ENCODE data around the gene PTGS2.

The PTGS2 gene

GRCh38 chr1:186682736-186683135 lies 2.5 kb upstream of the PTGS2 start:
- ChIA-PET POLR2A (interaction anchor here (0.6 kb wide), 1 partner anchor 21 kb away, joined by 3 read pairs; no protein-coding TSS in a partner anchor), CTCF (interaction anchor here (1.0 to 6.0 kb wide), 9 partner anchors 10 to 298 kb away, joined by 3 to 44 read pairs (median 5); no protein-coding TSS in a partner anchor)
- peak in 2 of 3 donors; percentile 27 to 28 for DNase-seq
- WGBS (ENCODE audit: insufficient coverage): no CpG with 5 or more reads among the region's 1 CpG
- Histone ChIP-seq H3K4me3 (ENCODE audit: control insufficient read depth in 1 of 7, extremely low read depth in 1 of 7, insufficient read depth in 4 of 7, low read depth in 2 of 7, low read length in 6 of 7) (peak overlapping the region in 1 of 7 experiments; percentile 42), H3K36me3 (ENCODE audit: control insufficient read depth in 4 of 4, insufficient read depth in 4 of 4, low read length in 3 of 4) (peaks cover 0 to 3% (median 3%) of the 10 kb centered on the region in 4 experiments), H3K27me3 (replicated peaks in 2 of 5; ENCODE audit: control insufficient read depth in 4 of 5, insufficient read depth in 5 of 5, low read length in 4 of 5) (no peaks in the 10 kb centered on the region), H3K27ac (ENCODE audit: insufficient read depth in 1 of 2, low read depth in 1 of 2, low read length in 2 of 2, poor library complexity in 1 of 2, severe bottlenecking in 2 of 2) (no peak overlapping the region), H3K9me3 (ENCODE audit: control extremely low read depth in 1 of 5, control insufficient read depth in 4 of 5, insufficient read depth in 2 of 5, low read depth in 1 of 5, low read length in 4 of 5) (peaks cover 0 to 5% (median 0%) of the 10 kb centered on the region in 5 experiments), H3K4me1 (ENCODE audit: control extremely low read depth in 1 of 4, control insufficient read depth in 4 of 4, insufficient read depth in 4 of 4, low read length in 3 of 4) (peaks cover 5 to 36% (median 14%) of the 10 kb centered on the region in 4 experiments)

GRCh38 chr1:186681801-186682200 lies 1.6 kb upstream of the PTGS2 start:
- POLR2A ChIA-PET: no interaction called here
- Histone ChIP-seq H3K27ac (ENCODE audit: insufficient read depth in 1 of 2, low read depth in 1 of 2, low read length in 2 of 2, poor library complexity in 1 of 2, severe bottlenecking in 2 of 2) (peak overlapping the region in 1 of 2 experiments; percentile 90), H3K36me3 (ENCODE audit: control insufficient read depth in 4 of 4, insufficient read depth in 4 of 4, low read length in 3 of 4) (peaks cover 0 to 9% (median 3%) of the 10 kb centered on the region in 4 experiments), H3K4me3 (ENCODE audit: control insufficient read depth in 1 of 7, extremely low read depth in 1 of 7, insufficient read depth in 4 of 7, low read depth in 2 of 7, low read length in 6 of 7) (peak overlapping the region in 2 of 7 experiments; percentile 96 to 98), H3K27me3 (replicated peaks in 2 of 5; ENCODE audit: control insufficient read depth in 4 of 5, insufficient read depth in 5 of 5, low read length in 4 of 5) (no peaks in the 10 kb centered on the region), H3K4me1 (ENCODE audit: control extremely low read depth in 1 of 4, control insufficient read depth in 4 of 4, insufficient read depth in 4 of 4, low read length in 3 of 4) (peaks cover 5 to 36% (median 14%) of the 10 kb centered on the region in 4 experiments), H3K9me3 (ENCODE audit: control extremely low read depth in 1 of 5, control insufficient read depth in 4 of 5, insufficient read depth in 2 of 5, low read depth in 1 of 5, low read length in 4 of 5) (no peaks in the 10 kb centered on the region)
- no peak for DNase-seq
- WGBS (ENCODE audit: insufficient coverage): no CpG with 5 or more reads among the region's 2 CpGs
- CTCF ChIA-PET: interaction anchor here (2.8 to 6.0 kb wide), 2 partner anchors 70 to 76 kb away, joined by 23 to 44 read pairs; no protein-coding TSS in a partner anchor

GRCh38 chr1:186681121-186681520 lies 898 bp upstream of the PTGS2 start:
- POLR2A ChIA-PET: interaction anchor here (1.6 kb wide), 1 partner anchor 54 kb away, joined by 8 read pairs; no protein-coding TSS in a partner anchor
- Histone ChIP-seq H3K27me3 (replicated peaks in 2 of 5; ENCODE audit: control insufficient read depth in 4 of 5, insufficient read depth in 5 of 5, low read length in 4 of 5) (no peaks in the 10 kb centered on the region), H3K4me3 (ENCODE audit: control insufficient read depth in 1 of 7, extremely low read depth in 1 of 7, insufficient read depth in 4 of 7, low read depth in 2 of 7, low read length in 6 of 7) (peak overlapping the region in 6 of 7 experiments; percentile 85 to 98 (median 88)), H3K36me3 (ENCODE audit: control insufficient read depth in 4 of 4, insufficient read depth in 4 of 4, low read length in 3 of 4) (peaks cover 3 to 13% (median 4%) of the 10 kb centered on the region in 4 experiments), H3K4me1 (ENCODE audit: control extremely low read depth in 1 of 4, control insufficient read depth in 4 of 4, insufficient read depth in 4 of 4, low read length in 3 of 4) (peaks cover 5 to 36% (median 14%) of the 10 kb centered on the region in 4 experiments), H3K9me3 (ENCODE audit: control extremely low read depth in 1 of 5, control insufficient read depth in 4 of 5, insufficient read depth in 2 of 5, low read depth in 1 of 5, low read length in 4 of 5) (no peaks in the 10 kb centered on the region), H3K27ac (ENCODE audit: insufficient read depth in 1 of 2, low read depth in 1 of 2, low read length in 2 of 2, poor library complexity in 1 of 2, severe bottlenecking in 2 of 2) (peak overlapping the region; percentile 90 to 94)
- no peak for DNase-seq
- 0% methylated on average over 6 of the region's 9 CpGs for WGBS (ENCODE audit: insufficient coverage)
- CTCF ChIA-PET: interaction anchor here (0.8 to 6.0 kb wide), 8 partner anchors 10 to 312 kb away, joined by 3 to 44 read pairs (median 5); no protein-coding TSS in a partner anchor

- peaks cover 5 to 24% (median 13%) of the 10 kb centered on the region in 4 experiments for H3K36me3 ChIP-seq (ENCODE audit: control insufficient read depth in 4 of 4, insufficient read depth in 4 of 4, low read length in 3 of 4)
- no peaks in the 10 kb centered on the region for H3K27me3 ChIP-seq (replicated peaks in 2 of 5; ENCODE audit: control insufficient read depth in 4 of 5, insufficient read depth in 5 of 5, low read length in 4 of 5)
- peak overlapping the region; percentile 37 to 94 for H3K27ac ChIP-seq (ENCODE audit: insufficient read depth in 1 of 2, low read depth in 1 of 2, low read length in 2 of 2, poor library complexity in 1 of 2, severe bottlenecking in 2 of 2)
- CTCF ChIA-PET: interaction anchor here (0.7 to 6.0 kb wide), 14 partner anchors 9 to 315 kb away, joined by 3 to 44 read pairs (median 5); no protein-coding TSS in a partner anchor
- peaks cover 5 to 36% (median 14%) of the 10 kb centered on the region in 4 experiments for H3K4me1 ChIP-seq (ENCODE audit: control extremely low read depth in 1 of 4, control insufficient read depth in 4 of 4, insufficient read depth in 4 of 4, low read length in 3 of 4)
- H3K9me3 ChIP-seq (ENCODE audit: control extremely low read depth in 1 of 5, control insufficient read depth in 4 of 5, insufficient read depth in 2 of 5, low read depth in 1 of 5, low read length in 4 of 5): no peaks in the 10 kb centered on the region
- DNase-seq: no peak
- peak overlapping the region; percentile 85 to 98 (median 88) for H3K4me3 ChIP-seq (ENCODE audit: control insufficient read depth in 1 of 7, extremely low read depth in 1 of 7, insufficient read depth in 4 of 7, low read depth in 2 of 7, low read length in 6 of 7)
- POLR2A ChIA-PET: interaction anchor here (1.0 to 1.6 kb wide), 4 partner anchors 9 to 305 kb away, joined by 3 to 8 read pairs (median 4); partner anchors contain the start of genes ODR4 and TPR
- WGBS (ENCODE audit: insufficient coverage): 1% methylated on average over 10 of the region's 15 CpGs
Observed at GRCh38 chr1:186679924-186680244, 339 bp downstream of the PTGS2 start.

GRCh38 chr1:186678155-186678554 lies 2.1 kb downstream of the PTGS2 start:
- no peak for DNase-seq
- 100% methylated on average over 1 of the region's 2 CpGs for WGBS (ENCODE audit: insufficient coverage)

GRCh38 chr1:186672596-186672995 lies 7.6 kb downstream of the PTGS2 start:
- POLR2A ChIA-PET: no interaction called here
- no peaks in the 10 kb centered on the region for H3K4me1 ChIP-seq (ENCODE audit: control extremely low read depth in 1 of 4, control insufficient read depth in 4 of 4, insufficient read depth in 4 of 4, low read length in 3 of 4)
- WGBS (ENCODE audit: insufficient coverage): no CpG with 5 or more reads among the region's 3 CpGs
- peaks cover 4 to 35% (median 17%) of the 10 kb centered on the region in 4 experiments for H3K36me3 ChIP-seq (ENCODE audit: control insufficient read depth in 4 of 4, insufficient read depth in 4 of 4, low read length in 3 of 4)
- CTCF ChIA-PET: interaction anchor here (1.0 kb wide), 1 partner anchor 10 kb away, joined by 3 read pairs; no protein-coding TSS in a partner anchor
- H3K27ac ChIP-seq (ENCODE audit: insufficient read depth in 1 of 2, low read depth in 1 of 2, low read length in 2 of 2, poor library complexity in 1 of 2, severe bottlenecking in 2 of 2): no peak overlapping the region
- DNase-seq: no peak
- H3K4me3 ChIP-seq (ENCODE audit: control insufficient read depth in 1 of 7, extremely low read depth in 1 of 7, insufficient read depth in 4 of 7, low read depth in 2 of 7, low read length in 6 of 7): no peak overlapping the region
- no peaks in the 10 kb centered on the region for H3K27me3 ChIP-seq (replicated peaks in 2 of 5; ENCODE audit: control insufficient read depth in 4 of 5, insufficient read depth in 5 of 5, low read length in 4 of 5)
- no peaks in the 10 kb centered on the region for H3K9me3 ChIP-seq (ENCODE audit: control extremely low read depth in 1 of 5, control insufficient read depth in 4 of 5, insufficient read depth in 2 of 5, low read depth in 1 of 5, low read length in 4 of 5)

More at GRCh38 chr1:186678155-186678554, 2.1 kb downstream of the PTGS2 start:
- Histone ChIP-seq H3K36me3 (ENCODE audit: control insufficient read depth in 4 of 4, insufficient read depth in 4 of 4, low read length in 3 of 4) (peaks cover 7 to 33% (median 18%) of the 10 kb centered on the region in 4 experiments), H3K9me3 (ENCODE audit: control extremely low read depth in 1 of 5, control insufficient read depth in 4 of 5, insufficient read depth in 2 of 5, low read depth in 1 of 5, low read length in 4 of 5) (no peaks in the 10 kb centered on the region), H3K27me3 (replicated peaks in 2 of 5; ENCODE audit: control insufficient read depth in 4 of 5, insufficient read depth in 5 of 5, low read length in 4 of 5) (no peaks in the 10 kb centered on the region), H3K4me3 (ENCODE audit: control insufficient read depth in 1 of 7, extremely low read depth in 1 of 7, insufficient read depth in 4 of 7, low read depth in 2 of 7, low read length in 6 of 7) (no peak overlapping the region), H3K4me1 (ENCODE audit: control extremely low read depth in 1 of 4, control insufficient read depth in 4 of 4, insufficient read depth in 4 of 4, low read length in 3 of 4) (peaks cover 2 to 28% (median 14%) of the 10 kb centered on the region in 4 experiments), H3K27ac (ENCODE audit: insufficient read depth in 1 of 2, low read depth in 1 of 2, low read length in 2 of 2, poor library complexity in 1 of 2, severe bottlenecking in 2 of 2) (no peak overlapping the region)
- ChIA-PET CTCF (interaction anchor here (1.0 to 2.1 kb wide), 4 partner anchors 7 to 128 kb away, joined by 4 to 7 read pairs (median 5); no protein-coding TSS in a partner anchor), POLR2A (no interaction called here)

- 100% methylated on average over 1 of the region's 2 CpGs for WGBS (ENCODE audit: insufficient coverage)
- no peaks in the 10 kb centered on the region for H3K4me1 ChIP-seq (ENCODE audit: control extremely low read depth in 1 of 4, control insufficient read depth in 4 of 4, insufficient read depth in 4 of 4, low read length in 3 of 4)
- H3K4me3 ChIP-seq (ENCODE audit: control insufficient read depth in 1 of 7, extremely low read depth in 1 of 7, insufficient read depth in 4 of 7, low read depth in 2 of 7, low read length in 6 of 7): no peak overlapping the region
- H3K27me3 ChIP-seq (replicated peaks in 2 of 5; ENCODE audit: control insufficient read depth in 4 of 5, insufficient read depth in 5 of 5, low read length in 4 of 5): no peaks in the 10 kb centered on the region
- CTCF ChIA-PET: interaction anchor here (1.0 kb wide), 1 partner anchor 11 kb away, joined by 3 read pairs; no protein-coding TSS in a partner anchor
- H3K36me3 ChIP-seq (ENCODE audit: control insufficient read depth in 4 of 4, insufficient read depth in 4 of 4, low read length in 3 of 4): peaks cover 4 to 31% (median 17%) of the 10 kb centered on the region in 4 experiments
- DNase-seq: no peak
- no peak overlapping the region for H3K27ac ChIP-seq (ENCODE audit: insufficient read depth in 1 of 2, low read depth in 1 of 2, low read length in 2 of 2, poor library complexity in 1 of 2, severe bottlenecking in 2 of 2)
- H3K9me3 ChIP-seq (ENCODE audit: control extremely low read depth in 1 of 5, control insufficient read depth in 4 of 5, insufficient read depth in 2 of 5, low read depth in 1 of 5, low read length in 4 of 5): no peaks in the 10 kb centered on the region
- POLR2A ChIA-PET: no interaction called here
Observed at GRCh38 chr1:186672131-186672530, 8.1 kb downstream of the PTGS2 start.
